IPS-18c (cell line): ENCODE results near the gene ZNF365.
A peak's percentile ranks its signal among the peaks of the same experiment; 100 is the strongest.
"Not testable (repeated sequence)": the region's sequence is repeated elsewhere in the genome, so short reads cannot be mapped to it uniquely, and the experiment has no call there.

Experiments
- H3K4me3 ChIP-seq: 2 replicates; pipeline ENCODE4 v1.7.0; 2013; ENCODE audit warnings: low read depth, mild to moderate bottlenecking, low read length, moderate library complexity; ENCODE audit not compliant: insufficient read depth
- H3K9me3 ChIP-seq: one replicate; pipeline ENCODE4 v1.6.1; 2013; ENCODE audit warnings: mild to moderate bottlenecking, low read length, moderate library complexity; ENCODE audit not compliant: control insufficient read depth, insufficient read depth

The ZNF365 gene

GRCh38 chr10:62374862-62375710 lies 917 bp downstream of the ZNF365 start:
- peak overlapping the region; percentile 68; the same call in 1 of the 2 replicates for H3K4me3 ChIP-seq
- no peaks in the 10 kb centered on the region for H3K9me3 ChIP-seq

- Histone ChIP-seq H3K4me3 (no peak overlapping the region), H3K9me3 (no peaks in the 10 kb centered on the region)
Observed at GRCh38 chr10:62376071-62377025, 2.2 kb downstream of the ZNF365 start.

GRCh38 chr10:62377026-62377415 lies 2.9 kb downstream of the ZNF365 start:
- Histone ChIP-seq H3K4me3 (no peak overlapping the region), H3K9me3 (no peaks in the 10 kb centered on the region)

GRCh38 chr10:62377966-62378365 lies 3.8 kb downstream of the ZNF365 start:
- no peak overlapping the region for H3K4me3 ChIP-seq
- no peaks in the 10 kb centered on the region for H3K9me3 ChIP-seq

- not testable (repeated sequence) for H3K9me3 ChIP-seq, H3K4me3 ChIP-seq
Observed at GRCh38 chr10:62378877-62379276, 4.7 kb downstream of the ZNF365 start.

- H3K9me3 ChIP-seq = no peaks in the 10 kb centered on the region
- H3K4me3 ChIP-seq = no peak overlapping the region
Observed at GRCh38 chr10:62379394-62379793, 5.2 kb downstream of the ZNF365 start.

- Histone ChIP-seq H3K9me3 (no peaks in the 10 kb centered on the region), H3K4me3 (no peak overlapping the region)
Observed at GRCh38 chr10:62380016-62380415, 5.8 kb downstream of the ZNF365 start.

GRCh38 chr10:62381385-62382102 lies 7.4 kb downstream of the ZNF365 start:
- Histone ChIP-seq H3K4me3 (no peak overlapping the region), H3K9me3 (no peaks in the 10 kb centered on the region)

GRCh38 chr10:62382831-62383230 lies 8.7 kb downstream of the ZNF365 start:
- H3K4me3 ChIP-seq = no peak overlapping the region
- no peaks in the 10 kb centered on the region for H3K9me3 ChIP-seq

GRCh38 chr10:62384057-62384446 lies 9.9 kb downstream of the ZNF365 start:
- H3K4me3 ChIP-seq = no peak overlapping the region
- H3K9me3 ChIP-seq = no peaks in the 10 kb centered on the region

GRCh38 chr10:62384447-62385081 lies 10.4 kb downstream of the ZNF365 start:
- Histone ChIP-seq H3K4me3 (no peak overlapping the region), H3K9me3 (no peaks in the 10 kb centered on the region)

GRCh38 chr10:62386356-62387320 lies 12.5 kb downstream of the ZNF365 start:
- no peak overlapping the region for H3K4me3 ChIP-seq
- no peaks in the 10 kb centered on the region for H3K9me3 ChIP-seq

GRCh38 chr10:62388328-62388727 lies 14.2 kb downstream of the ZNF365 start:
- Histone ChIP-seq H3K4me3 (no peak overlapping the region), H3K9me3 (no peaks in the 10 kb centered on the region)

- no peaks in the 10 kb centered on the region for H3K9me3 ChIP-seq
- no peak overlapping the region for H3K4me3 ChIP-seq
Observed at GRCh38 chr10:62390497-62391176, 16.5 kb downstream of the ZNF365 start.

GRCh38 chr10:62393237-62393636 lies 19.1 kb downstream of the ZNF365 start:
- Histone ChIP-seq H3K9me3 (no peaks in the 10 kb centered on the region), H3K4me3 (no peak overlapping the region)
